GM06990 (cell line): ENCODE data around the gene SCYL1.
A peak's percentile ranks its signal among the peaks of the same experiment; 100 is the strongest.

Experiments
- DNase-seq: peaks from one replicate; pipeline ENCODE4 v3.0.0-alpha.2; 2011; ENCODE audit not compliant: insufficient read length; ENCODE audit errors: extremely low read depth
- H3K27me3 ChIP-seq: replicated peaks from 2 replicates; pipeline ENCODE4 v1.6.0; 2011; ENCODE audit warnings: low read length; ENCODE audit not compliant: control insufficient read depth, insufficient read depth
- H3K36me3 ChIP-seq: 2 replicates; pipeline ENCODE4 v1.5.1; 2011; ENCODE audit warnings: low read length; ENCODE audit not compliant: control insufficient read depth, insufficient read depth
- H3K4me3 ChIP-seq: replicated peaks from 2 replicates; pipeline ENCODE4 v1.5.1; 2011; ENCODE audit warnings: low read depth, mild to moderate bottlenecking, control low read depth, low read length
- CTCF ChIP-seq: IDR thresholded peaks from 2 replicates; pipeline ENCODE4 v1.5.1; 2011; ENCODE audit warnings: low read length, control low read depth, mild to moderate bottlenecking, inconsistent platforms; ENCODE audit not compliant: insufficient read depth, poor library complexity, severe bottlenecking

The SCYL1 gene

GRCh38 chr11:65525546-65526480 is 930 bp downstream of the SCYL1 start:
- no peaks in the 10 kb centered on the region for H3K27me3 ChIP-seq

GRCh38 chr11:65526744-65527143 is 1.9 kb downstream of the SCYL1 start:
- H3K36me3 ChIP-seq: peaks cover 24% of the 10 kb centered on the region
- H3K4me3 ChIP-seq: no peak overlapping the region

More at GRCh38 chr11:65525546-65526480, 930 bp downstream of the SCYL1 start:
- DNase-seq: no peak
- peak overlapping the region; percentile 67 for H3K4me3 ChIP-seq
- TF ChIP-seq CTCF: no peak
- H3K36me3 ChIP-seq: peaks cover 16% of the 10 kb centered on the region

GRCh38 chr11:65528819-65529350 is 4.0 kb downstream of the SCYL1 start:
- DNase-seq: no peak
- Histone ChIP-seq H3K4me3 (no peak overlapping the region), H3K27me3 (no peaks in the 10 kb centered on the region), H3K36me3 (peaks cover 31% of the 10 kb centered on the region)
- no peak for TF ChIP-seq CTCF

More at GRCh38 chr11:65526744-65527143, 1.9 kb downstream of the SCYL1 start:
- DNase-seq: no peak
- TF ChIP-seq CTCF: no peak
- H3K27me3 ChIP-seq: no peaks in the 10 kb centered on the region

GRCh38 chr11:65529475-65530156 is 4.7 kb downstream of the SCYL1 start:
- H3K36me3 ChIP-seq: peaks cover 31% of the 10 kb centered on the region
- TF ChIP-seq CTCF: no peak
- no peaks in the 10 kb centered on the region for H3K27me3 ChIP-seq
- no peak for DNase-seq
- no peak overlapping the region for H3K4me3 ChIP-seq

GRCh38 chr11:65530157-65530496 is 5.2 kb downstream of the SCYL1 start:
- no peak for DNase-seq
- no peak overlapping the region for H3K4me3 ChIP-seq
- H3K27me3 ChIP-seq: no peaks in the 10 kb centered on the region
- TF ChIP-seq CTCF: peak; percentile 41
- peaks cover 34% of the 10 kb centered on the region for H3K36me3 ChIP-seq
